Fibroblast of peridontal ligament (primary cell): ENCODE results near the gene ADAMTS14.
"Not testable (repeated sequence)": the region's sequence is repeated elsewhere in the genome, so short reads cannot be mapped to it uniquely, and the experiment has no call there.

Experiments used
- DNase-seq: peaks from one replicate; pipeline ENCODE4 v3.0.0-alpha.2; 2010; ENCODE audit errors: extremely low read depth

ADAMTS14 gene

GRCh38 chr10:70770516-70770915 lies 98.2 kb downstream of the ADAMTS14 start:
- DNase-seq = not testable (repeated sequence)

- DNase-seq = no peak
These were observed 99.2 kb downstream of the ADAMTS14 start for GRCh38 chr10:70771311-70772194.

DNA sequence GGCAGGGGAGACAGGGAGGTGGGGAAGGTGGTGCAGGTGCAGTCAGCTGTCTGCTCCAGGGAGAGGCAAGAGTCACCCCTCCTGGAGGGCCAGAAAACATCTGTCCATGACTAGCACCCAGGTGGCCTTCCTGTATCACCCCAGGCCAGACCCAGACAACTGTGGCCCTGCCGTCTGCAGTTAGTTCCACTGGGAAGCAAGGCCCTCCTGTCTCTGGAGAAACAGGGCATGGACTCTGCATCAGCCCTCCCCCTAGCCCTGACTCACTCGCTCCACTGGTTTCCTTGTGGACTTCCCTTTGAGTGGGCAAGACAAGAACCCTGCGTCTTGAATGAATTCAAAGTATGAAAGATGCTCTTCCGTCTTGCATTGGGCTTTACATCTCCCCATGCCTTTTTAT lies 100.3 kb downstream of the ADAMTS14 start:
- no peak for DNase-seq

- DNase-seq = no peak
These were observed 101.2 kb downstream of the ADAMTS14 start for GRCh38 chr10:70773461-70773860.

GRCh38 chr10:70773965-70774809 lies 101.9 kb downstream of the ADAMTS14 start:
- DNase-seq = no peak

GRCh38 chr10:70774810-70775678 lies 102.7 kb downstream of the ADAMTS14 start:
- no peak for DNase-seq

DNA sequence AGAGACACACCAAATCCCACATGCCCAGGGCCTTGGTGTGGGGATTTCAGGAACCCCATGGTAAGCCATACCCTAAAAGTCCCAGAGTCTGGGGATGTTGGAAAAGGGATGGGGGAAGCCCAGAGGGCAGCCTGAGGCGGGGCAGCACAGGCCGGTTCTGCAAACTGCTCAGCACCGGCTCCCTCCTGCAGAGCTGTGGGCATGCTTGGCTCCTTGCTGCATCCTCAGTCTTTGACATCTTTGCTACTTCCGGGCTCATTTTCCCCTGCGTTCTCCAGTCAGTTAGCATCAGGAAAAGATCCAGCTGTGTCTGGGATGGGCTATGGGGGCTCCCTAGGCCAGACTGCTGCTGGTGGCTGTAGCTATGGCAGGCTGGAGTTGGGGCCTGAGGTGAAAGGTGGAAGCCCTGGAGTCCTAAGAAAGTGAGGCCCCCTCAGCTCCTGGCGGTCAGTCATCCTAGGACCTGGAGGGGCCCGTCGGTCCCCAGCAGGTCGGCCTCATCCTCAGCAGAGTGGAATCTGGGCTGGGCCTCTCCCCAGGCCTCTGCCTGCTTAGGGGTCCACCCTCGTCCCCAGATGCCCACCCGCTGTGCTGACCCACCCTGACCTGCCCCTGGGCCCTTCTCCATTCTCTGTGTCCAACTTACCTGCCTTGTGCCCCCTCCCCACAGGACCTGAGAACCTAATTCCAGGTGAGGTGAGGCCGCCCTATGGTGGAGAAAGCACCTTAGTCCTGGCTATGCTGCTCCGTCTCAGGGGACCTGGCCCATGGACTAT lies 103.6 kb downstream of the ADAMTS14 start:
- no peak for DNase-seq

GRCh38 chr10:70776455-70777005 lies 104.2 kb downstream of the ADAMTS14 start:
- DNase-seq = no peak

DNA sequence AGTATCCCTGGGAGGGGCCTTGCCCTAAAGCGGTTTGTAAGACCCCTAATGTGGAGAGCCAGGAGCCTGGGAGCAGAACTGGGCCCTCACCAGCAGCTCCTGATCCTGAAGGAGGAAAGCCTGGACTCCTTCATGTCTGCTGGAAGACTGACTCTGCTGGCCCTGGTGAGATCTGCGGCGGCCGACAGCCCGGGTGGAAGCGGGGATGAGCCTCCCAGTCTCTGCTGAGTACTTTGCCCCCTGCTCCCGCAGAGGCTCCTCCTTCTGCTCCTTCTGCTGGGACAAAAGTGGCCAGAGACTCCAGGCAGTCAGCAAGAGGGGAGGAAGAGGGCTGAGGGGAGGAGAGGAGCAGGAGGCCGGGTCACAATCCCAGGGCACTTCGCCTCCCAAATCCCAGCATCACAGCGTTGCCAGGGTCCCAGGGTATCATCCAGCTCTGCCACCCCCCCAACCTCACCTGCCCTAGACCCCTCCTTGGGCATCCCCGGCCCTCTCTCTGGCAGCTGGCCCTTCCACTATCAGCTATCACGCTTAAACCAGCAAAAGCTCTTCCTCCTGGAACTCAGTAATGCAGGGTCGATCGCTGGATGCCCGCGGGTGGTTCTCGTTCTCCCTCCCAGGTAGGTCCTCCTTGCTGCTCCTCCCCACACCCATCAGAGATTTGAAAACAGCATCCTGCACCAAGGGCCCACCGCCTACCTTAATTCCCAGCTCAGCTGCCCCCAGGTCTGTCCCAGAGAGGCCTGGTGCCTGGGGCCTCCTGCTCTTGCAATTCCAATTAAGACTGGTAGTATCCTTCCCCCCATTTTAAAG lies 105.0 kb downstream of the ADAMTS14 start:
- DNase-seq = no peak

DNA sequence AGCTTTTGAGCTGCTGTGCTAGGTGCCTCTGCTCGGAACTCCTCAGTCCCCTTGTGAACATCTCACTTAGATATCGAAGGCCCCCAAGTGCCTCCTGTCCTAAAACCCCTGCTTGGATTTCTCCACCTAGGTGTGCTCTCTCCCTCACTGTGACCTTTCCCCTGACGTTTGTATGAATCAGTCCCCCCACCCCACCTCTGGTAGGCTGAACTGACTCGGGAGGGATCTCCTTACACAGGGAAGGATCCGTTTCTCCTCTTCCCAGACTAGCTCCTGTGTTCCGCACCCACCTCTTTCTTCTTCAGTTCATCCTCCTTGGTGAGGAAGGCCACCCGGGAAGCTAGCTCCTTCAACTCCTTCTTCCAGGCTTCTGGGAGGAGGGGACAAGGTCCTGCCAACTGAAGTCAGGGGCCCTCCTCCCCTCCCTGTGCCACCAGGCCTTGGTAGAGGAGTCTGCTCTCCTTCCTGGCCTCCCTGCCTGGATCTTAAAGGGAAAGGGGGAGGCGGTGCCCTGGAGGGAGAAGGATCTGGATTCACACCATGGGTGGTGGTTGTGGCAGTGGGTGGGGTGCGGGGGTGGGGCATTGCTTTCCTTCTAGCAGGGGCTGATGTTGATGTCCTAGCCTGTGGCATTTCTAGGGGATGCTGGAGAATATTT lies 106.1 kb downstream of the ADAMTS14 start:
- no peak for DNase-seq

- DNase-seq = peak; percentile 32
These were observed 106.8 kb downstream of the ADAMTS14 start for GRCh38 chr10:70779088-70779487.

- DNase-seq = no peak
These were observed 107.4 kb downstream of the ADAMTS14 start for GRCh38 chr10:70779511-70780369.

GRCh38 chr10:70780370-70780760 lies 108.1 kb downstream of the ADAMTS14 start:
- no peak for DNase-seq

GRCh38 chr10:70780772-70781171 lies 108.5 kb downstream of the ADAMTS14 start:
- DNase-seq = no peak

DNA sequence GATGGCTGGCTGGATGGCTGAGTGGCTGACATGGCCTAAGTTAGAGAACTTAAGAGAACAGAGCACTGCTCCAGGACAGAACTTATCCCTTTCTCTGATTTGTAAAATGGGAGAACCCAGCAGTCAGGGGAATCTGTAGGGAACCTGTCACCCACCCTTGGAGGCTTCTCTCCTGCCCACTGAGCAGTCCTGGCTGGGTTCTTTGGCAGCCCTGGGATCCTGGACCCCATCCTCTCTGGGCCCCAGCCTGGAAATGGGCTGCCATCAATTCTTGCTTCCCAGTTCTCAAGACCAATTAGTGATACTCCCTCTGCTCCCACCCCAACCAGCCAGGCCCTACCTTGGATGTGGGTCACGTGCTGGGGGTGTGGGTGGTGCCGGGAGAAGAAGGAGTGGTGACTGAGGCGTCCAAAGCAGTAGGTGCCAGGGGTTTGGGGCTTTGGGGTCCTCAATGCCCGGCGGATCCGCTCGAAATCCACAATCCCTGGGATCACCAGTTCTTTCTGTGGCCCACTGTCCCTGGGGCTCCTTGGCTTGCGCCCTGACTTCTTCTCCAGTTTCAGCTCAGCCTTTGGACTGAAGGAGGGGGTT lies 109.2 kb downstream of the ADAMTS14 start:
- no peak for DNase-seq

GRCh38 chr10:70782086-70782745 lies 109.9 kb downstream of the ADAMTS14 start:
- no peak for DNase-seq
